GM21423 (cell line): ENCODE measurements around the gene PVRIG.
"Not testable (repeated sequence)": the region's sequence is repeated elsewhere in the genome, so short reads cannot be mapped to it uniquely, and the experiment has no call there.

Experiments
- ATAC-seq: cut with Tn5 transposase; IDR thresholded peaks from one replicate; pipeline ENCODE4 v1.9.1; 2021; ENCODE audit warnings: mild to moderate bottlenecking, moderate library complexity; ENCODE audit not compliant: unreplicated experiment

PVRIG gene

DNA sequence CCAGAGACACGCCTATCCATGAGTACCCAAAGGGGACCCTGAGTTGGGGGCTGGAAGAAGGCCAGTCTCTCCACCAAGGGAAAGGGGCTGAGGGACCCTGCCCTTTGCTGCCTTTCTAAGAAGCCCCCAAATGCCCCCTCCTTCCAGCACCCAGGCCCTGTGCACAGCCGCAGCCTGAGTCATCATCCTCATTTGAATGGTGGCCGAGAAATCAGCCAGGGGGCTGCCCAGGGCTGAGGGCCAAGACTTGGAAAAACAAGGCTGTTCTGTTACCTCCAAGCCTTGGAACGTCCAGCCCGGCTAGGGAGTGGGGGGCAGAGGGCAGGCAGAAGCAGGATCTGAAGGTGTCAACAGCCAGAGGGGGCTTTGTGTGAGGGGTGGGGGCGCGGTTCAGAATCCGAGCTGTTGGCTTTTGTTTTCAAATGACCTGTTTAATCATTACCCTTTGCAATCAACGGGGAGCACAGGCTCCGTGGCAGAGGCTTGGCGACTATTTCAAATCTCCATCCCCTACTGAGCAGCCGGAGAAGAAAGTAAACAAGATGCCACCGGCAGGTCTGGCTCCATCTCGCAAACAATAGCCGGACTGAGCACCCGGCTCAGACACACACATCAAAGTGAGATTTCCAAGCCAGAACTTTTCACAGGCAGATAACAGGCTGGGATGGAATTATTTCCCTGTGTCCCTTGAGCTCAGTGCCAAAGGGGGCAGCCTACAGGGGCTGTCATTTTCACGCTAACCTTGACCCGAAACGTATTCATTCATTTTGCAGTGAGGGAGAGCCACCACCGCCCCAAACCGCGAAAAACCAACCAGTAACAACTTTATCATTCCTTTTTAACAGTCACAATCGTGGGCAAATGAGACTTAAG lies 50.5 kb downstream of the PVRIG start:
- not testable (repeated sequence) for ATAC-seq
